Measurements from ENCODE around the gene SMARCC2.

GRCh38 chr12:56221232-56221756, 32.0 kb upstream of the SMARCC2 start:
- TF ChIP-seq, protein P1, sequence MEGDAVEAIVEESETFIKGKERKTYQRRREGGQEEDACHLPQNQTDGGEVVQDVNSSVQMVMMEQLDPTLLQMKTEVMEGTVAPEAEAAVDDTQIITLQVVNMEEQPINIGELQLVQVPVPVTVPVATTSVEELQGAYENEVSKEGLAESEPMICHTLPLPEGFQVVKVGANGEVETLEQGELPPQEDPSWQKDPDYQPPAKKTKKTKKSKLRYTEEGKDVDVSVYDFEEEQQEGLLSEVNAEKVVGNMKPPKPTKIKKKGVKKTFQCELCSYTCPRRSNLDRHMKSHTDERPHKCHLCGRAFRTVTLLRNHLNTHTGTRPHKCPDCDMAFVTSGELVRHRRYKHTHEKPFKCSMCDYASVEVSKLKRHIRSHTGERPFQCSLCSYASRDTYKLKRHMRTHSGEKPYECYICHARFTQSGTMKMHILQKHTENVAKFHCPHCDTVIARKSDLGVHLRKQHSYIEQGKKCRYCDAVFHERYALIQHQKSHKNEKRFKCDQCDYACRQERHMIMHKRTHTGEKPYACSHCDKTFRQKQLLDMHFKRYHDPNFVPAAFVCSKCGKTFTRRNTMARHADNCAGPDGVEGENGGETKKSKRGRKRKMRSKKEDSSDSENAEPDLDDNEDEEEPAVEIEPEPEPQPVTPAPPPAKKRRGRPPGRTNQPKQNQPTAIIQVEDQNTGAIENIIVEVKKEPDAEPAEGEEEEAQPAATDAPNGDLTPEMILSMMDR (IDR thresholded peaks at IDR 0.05) = no peak
- TF ChIP-seq POLR2A (IDR thresholded peaks at IDR 0.05) (no peak), EP300 (IDR thresholded peaks at IDR 0.05) (no peak)

Measured in stomach (tissue), 4 donors.